ENCODE results near the gene RACK1. TPM values are rescaled to one million over a fixed set of nuclear protein-coding genes. Genes with fewer than 3 reads are reported as not detected.
"Not testable (repeated sequence)": the region's sequence is repeated elsewhere in the genome, so short reads cannot be mapped to it uniquely, and the experiment has no call there.

RACK1 gene
- total and polyA plus RNA-seq, 12 donors, result 581 to 2,221 (median 640) TPM

- no peak for TF ChIP-seq CTCF (IDR thresholded peaks at IDR 0.05)
- 84 to 87% methylated on average over 13 of the region's 13 CpGs for WGBS, 2 donors
- no peaks in the 10 kb centered on the region for H3K4me1 ChIP-seq
- ATAC-seq, result no peak
- no peak for DNase-seq
- no peaks in the 10 kb centered on the region for H3K36me3 ChIP-seq
- H3K4me3 ChIP-seq, result no peak overlapping the region
- intact Hi-C loops (cut with DNase I), result no loop called here
- no peak overlapping the region for H3K27ac ChIP-seq
- H3K27me3 ChIP-seq, result no peaks in the 10 kb centered on the region
- no peaks in the 10 kb centered on the region for H3K9me3 ChIP-seq
Observed at GRCh38 chr5:181283347-181283746, 39.6 kb upstream of the RACK1 start.

- Histone ChIP-seq H3K4me3 (no peak overlapping the region), H3K36me3 (no peaks in the 10 kb centered on the region), H3K4me1 (no peaks in the 10 kb centered on the region), H3K27ac (no peak overlapping the region), H3K27me3 (no peaks in the 10 kb centered on the region), H3K9me3 (no peaks in the 10 kb centered on the region)
- DNase-seq (no peak), ATAC-seq (no peak)
- 93 to 94% methylated on average over 7 of the region's 7 CpGs for WGBS, 2 donors
- no peak for TF ChIP-seq CTCF (IDR thresholded peaks at IDR 0.05)
- intact Hi-C loops (cut with DNase I), result no loop called here
Observed at GRCh38 chr5:181282874-181283273, 39.2 kb upstream of the RACK1 start.

DNA sequence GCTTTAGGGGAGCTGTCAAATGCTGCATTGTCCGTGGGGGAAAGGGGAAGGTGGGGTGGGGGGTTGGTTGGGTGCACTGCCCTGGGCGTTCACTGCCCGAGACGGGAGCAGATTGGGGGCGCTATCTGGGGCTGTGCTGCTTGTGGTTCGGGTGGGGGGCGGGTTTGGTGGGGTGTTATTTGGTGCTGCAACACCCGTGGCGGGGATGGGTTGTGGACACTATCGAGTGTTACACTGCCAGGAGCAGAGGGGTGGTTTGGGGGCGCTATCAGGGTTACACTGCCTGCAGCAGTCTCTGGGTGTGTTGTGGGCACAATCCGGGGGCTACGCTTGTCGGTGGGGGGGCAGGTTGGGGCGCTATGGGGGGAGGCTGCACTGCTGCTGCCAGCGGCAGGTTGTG is 38.7 kb upstream of the RACK1 start:
- 88 to 91% methylated on average over 16 of the region's 16 CpGs for WGBS, 2 donors
- H3K36me3 ChIP-seq; intact Hi-C loops (cut with DNase I); H3K27me3 ChIP-seq; H3K4me1 ChIP-seq; ATAC-seq; H3K27ac ChIP-seq; DNase-seq; H3K9me3 ChIP-seq; H3K4me3 ChIP-seq: not testable (repeated sequence)

DNA sequence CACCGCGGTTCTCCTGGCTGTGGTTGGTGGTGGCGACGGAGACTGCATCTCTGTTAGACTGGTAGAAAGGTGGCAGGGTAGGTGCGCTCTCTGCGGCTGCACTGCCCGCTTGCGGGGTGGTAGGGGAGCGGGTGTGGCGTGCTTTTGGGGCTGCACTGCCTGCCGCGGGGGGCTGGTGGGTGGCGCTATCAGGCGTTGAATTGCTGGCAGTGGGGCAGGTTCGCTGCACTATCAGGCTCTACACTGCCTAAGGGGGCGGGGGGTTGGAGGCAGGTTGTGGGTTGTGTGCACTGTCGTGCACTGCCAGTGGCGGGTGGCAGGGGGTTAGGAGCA is 38.2 kb upstream of the RACK1 start:
- Histone ChIP-seq H3K27ac (no peak overlapping the region), H3K9me3 (no peaks in the 10 kb centered on the region), H3K4me1 (no peaks in the 10 kb centered on the region), H3K36me3 (no peaks in the 10 kb centered on the region), H3K4me3 (no peak overlapping the region), H3K27me3 (no peaks in the 10 kb centered on the region)
- intact Hi-C loops (cut with DNase I), result no loop called here
- no peak for ATAC-seq
- no peak for DNase-seq
- 93% methylated on average over 18 of the region's 18 CpGs for WGBS, 2 donors
- no peak for TF ChIP-seq CTCF (IDR thresholded peaks at IDR 0.05)

GRCh38 chr5:181281077-181281983 is 37.6 kb upstream of the RACK1 start:
- Histone ChIP-seq H3K36me3 (no peaks in the 10 kb centered on the region), H3K27me3 (no peaks in the 10 kb centered on the region), H3K27ac (no peak overlapping the region), H3K4me3 (no peak overlapping the region), H3K4me1 (no peaks in the 10 kb centered on the region), H3K9me3 (no peaks in the 10 kb centered on the region)
- no peak for TF ChIP-seq CTCF (IDR thresholded peaks at IDR 0.05)
- 92 to 94% methylated on average over 38 to 40 of the region's 40 CpGs for WGBS, 2 donors
- intact Hi-C loops (cut with DNase I), result no loop called here
- no peak for ATAC-seq
- DNase-seq, result no peak

Data from heart right ventricle (tissue), 16 donors.